Measurements from ENCODE around the gene CCND2. TPM values are rescaled to one million over a fixed set of nuclear protein-coding genes. Genes with fewer than 3 reads are reported as not detected.

CCND2 gene
- total RNA-seq, 2 donors from 2014 or later = 180 to 217 TPM

DNA sequence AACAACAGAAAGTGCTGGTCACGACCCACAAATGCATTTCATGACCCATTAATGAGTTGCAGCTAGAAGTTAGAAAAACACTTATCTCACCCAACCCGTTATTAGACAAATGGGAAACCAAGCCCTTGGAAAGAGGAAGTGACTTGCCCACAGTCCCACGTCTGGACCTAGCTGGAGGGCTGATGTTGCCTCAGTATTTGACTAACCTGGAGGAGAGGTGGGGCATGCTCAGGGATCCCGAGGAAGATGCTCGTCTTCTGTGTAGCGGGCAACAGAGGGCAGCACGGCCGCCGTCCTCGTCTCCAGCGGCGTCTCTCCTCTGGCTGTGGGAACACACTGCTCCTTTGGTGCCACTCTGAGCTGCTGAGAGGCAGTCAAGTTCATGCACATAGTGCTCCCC lies 12.7 kb downstream of the CCND2 start:
- DNase-seq = no peak

DNA sequence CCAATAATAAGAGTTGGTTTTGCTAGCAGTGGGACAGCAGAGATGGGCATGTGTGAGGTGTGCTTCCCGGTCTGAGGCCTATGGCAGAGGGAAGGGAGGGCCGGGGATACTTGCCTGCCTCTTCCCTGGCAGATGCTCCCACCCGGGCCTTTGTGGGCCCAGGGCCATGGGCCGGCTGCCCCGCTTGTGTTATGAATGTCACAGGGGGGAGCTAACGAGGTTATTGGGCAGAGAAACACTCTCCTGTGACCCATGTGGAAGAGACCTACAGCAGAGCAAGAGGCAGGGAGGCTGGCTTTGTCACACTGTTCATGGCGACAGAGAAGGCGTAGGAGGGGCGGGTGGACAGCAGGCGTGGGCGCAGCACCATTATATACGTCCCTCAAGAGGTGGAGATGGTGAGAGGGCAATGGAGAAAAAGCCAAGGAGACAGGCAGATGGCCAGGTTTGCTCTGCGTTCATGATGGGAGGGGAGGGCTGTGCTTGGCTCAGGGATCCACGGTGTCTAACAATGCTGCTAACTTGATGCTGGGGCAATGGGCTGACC lies 13.3 kb downstream of the CCND2 start:
- no peaks in the 10 kb centered on the region for H3K27me3 ChIP-seq
- H3K36me3 ChIP-seq = peaks cover 7% of the 10 kb centered on the region
- peak overlapping the region; percentile 4 for H3K27ac ChIP-seq
- TF ChIP-seq, protein P1, sequence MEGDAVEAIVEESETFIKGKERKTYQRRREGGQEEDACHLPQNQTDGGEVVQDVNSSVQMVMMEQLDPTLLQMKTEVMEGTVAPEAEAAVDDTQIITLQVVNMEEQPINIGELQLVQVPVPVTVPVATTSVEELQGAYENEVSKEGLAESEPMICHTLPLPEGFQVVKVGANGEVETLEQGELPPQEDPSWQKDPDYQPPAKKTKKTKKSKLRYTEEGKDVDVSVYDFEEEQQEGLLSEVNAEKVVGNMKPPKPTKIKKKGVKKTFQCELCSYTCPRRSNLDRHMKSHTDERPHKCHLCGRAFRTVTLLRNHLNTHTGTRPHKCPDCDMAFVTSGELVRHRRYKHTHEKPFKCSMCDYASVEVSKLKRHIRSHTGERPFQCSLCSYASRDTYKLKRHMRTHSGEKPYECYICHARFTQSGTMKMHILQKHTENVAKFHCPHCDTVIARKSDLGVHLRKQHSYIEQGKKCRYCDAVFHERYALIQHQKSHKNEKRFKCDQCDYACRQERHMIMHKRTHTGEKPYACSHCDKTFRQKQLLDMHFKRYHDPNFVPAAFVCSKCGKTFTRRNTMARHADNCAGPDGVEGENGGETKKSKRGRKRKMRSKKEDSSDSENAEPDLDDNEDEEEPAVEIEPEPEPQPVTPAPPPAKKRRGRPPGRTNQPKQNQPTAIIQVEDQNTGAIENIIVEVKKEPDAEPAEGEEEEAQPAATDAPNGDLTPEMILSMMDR (IDR thresholded peaks at IDR 0.05) = no peak
- H3K9me3 ChIP-seq = no peaks in the 10 kb centered on the region
- H3K9ac ChIP-seq (ENCODE audit: low read depth in 2 of 2, low read length in 2 of 2) = no peak overlapping the region
- intact Hi-C loops (cut with DNase I) = no loop called here
- DNase-seq = no peak
- no peak overlapping the region for H3K4me3 ChIP-seq
- peaks cover 12% of the 10 kb centered on the region for H3K4me1 ChIP-seq

More for the DNA sequence above, 12.7 kb downstream of the CCND2 start:
- H3K27ac ChIP-seq = no peak overlapping the region
- intact Hi-C loops (cut with DNase I) = no loop called here
- H3K27me3 ChIP-seq = no peaks in the 10 kb centered on the region
- TF ChIP-seq, protein P1 (IDR thresholded peaks at IDR 0.05) = no peak
- peak overlapping the region; percentile 15 to 17 for H3K9ac ChIP-seq (ENCODE audit: low read depth in 2 of 2, low read length in 2 of 2)
- H3K9me3 ChIP-seq = no peaks in the 10 kb centered on the region
- peaks cover 13% of the 10 kb centered on the region for H3K36me3 ChIP-seq
- H3K4me1 ChIP-seq = peaks cover 15% of the 10 kb centered on the region
- H3K4me3 ChIP-seq = no peak overlapping the region

DNA sequence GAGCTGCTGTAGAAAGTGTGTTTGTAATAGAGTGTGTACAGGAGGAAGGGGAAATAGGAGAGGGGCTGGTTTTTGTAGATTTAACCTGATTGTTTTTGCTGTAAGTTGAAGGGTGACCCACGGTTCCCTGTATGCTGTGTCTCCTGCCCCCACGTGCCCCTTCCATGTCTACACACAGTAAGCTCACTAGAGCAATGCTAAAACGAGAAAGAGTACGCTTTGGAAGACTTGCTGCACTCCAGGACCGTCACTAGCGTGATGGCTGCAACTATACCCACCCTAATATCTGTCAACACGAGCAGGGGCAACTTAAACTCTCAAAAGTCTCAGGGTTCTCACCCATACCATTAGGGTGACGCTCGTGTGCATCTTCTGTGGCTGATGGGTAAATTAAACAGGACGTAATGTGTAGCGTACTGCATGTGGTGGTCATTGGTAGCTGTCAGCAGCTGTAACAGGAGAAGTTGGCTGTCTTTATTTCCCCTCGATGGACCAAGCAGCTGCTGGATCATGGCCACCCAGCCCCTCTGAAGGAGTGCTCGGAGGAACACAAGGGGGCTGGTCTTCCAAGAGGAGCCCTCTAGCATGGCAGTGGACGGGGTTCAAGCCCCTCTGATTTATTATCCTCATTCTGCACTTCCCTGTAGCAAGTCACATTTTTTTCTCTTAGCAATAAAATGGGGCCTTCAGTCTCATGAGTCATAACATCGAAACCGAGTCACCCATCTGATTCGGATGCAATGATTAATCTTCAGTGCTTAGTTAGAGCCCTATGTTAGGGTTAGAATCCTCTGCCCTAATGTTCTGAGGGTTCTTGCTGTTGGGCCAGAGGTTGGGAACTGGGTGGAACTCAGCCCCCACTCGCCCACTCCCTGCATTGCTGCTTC lies 14.0 kb downstream of the CCND2 start:
- no peak overlapping the region for H3K9ac ChIP-seq (ENCODE audit: low read depth in 2 of 2, low read length in 2 of 2)
- peaks cover 5% of the 10 kb centered on the region for H3K36me3 ChIP-seq
- no peaks in the 10 kb centered on the region for H3K9me3 ChIP-seq
- TF ChIP-seq, protein P1 (IDR thresholded peaks at IDR 0.05) = no peak
- no peak overlapping the region for H3K4me3 ChIP-seq
- H3K27ac ChIP-seq = peak overlapping the region; percentile 4
- DNase-seq = no peak
- H3K27me3 ChIP-seq = no peaks in the 10 kb centered on the region
- H3K4me1 ChIP-seq = peaks cover 12% of the 10 kb centered on the region
- intact Hi-C loops (cut with DNase I) = no loop called here

DNA sequence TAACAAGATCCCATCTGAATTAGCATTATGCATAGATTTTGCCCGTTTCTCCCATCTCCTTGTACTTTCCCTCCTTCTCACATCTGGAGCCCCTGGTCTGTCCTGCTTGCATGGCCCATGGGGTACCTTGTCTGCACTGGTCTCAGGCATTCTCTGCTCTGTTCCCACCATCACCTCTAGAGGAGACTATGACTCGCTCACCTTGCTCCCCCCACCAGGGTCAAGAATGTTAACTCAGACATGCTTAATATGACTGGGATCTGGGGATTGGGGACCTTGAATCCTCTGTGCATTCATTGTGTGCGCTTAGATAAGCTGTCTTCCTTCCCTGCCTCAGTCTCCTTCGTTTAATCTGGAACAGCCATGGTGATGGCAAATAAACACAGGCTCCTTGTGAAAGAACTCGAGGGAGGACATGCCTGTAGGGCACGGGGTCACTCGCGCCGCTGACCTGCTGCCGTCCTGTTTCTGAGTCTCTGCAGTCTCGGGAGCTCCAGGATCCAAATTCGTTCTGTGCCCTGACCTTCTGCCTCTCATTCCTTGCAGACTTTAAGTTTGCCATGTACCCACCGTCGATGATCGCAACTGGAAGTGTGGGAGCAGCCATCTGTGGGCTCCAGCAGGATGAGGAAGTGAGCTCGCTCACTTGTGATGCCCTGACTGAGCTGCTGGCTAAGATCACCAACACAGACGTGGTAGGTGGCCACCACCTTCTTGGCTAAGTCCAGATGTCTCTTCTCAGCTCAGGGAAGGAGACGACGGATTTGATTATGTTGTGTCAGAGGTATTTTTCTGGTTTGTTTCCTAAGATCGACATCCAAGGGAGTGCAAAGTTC lies 15.0 kb downstream of the CCND2 start:
- DNase-seq = no peak
- H3K27ac ChIP-seq = peak overlapping the region; percentile 16
- no peaks in the 10 kb centered on the region for H3K27me3 ChIP-seq
- no peaks in the 10 kb centered on the region for H3K9me3 ChIP-seq
- TF ChIP-seq, protein P1 (IDR thresholded peaks at IDR 0.05) = no peak
- H3K9ac ChIP-seq (ENCODE audit: low read depth in 2 of 2, low read length in 2 of 2) = no peak overlapping the region
- H3K4me1 ChIP-seq = peaks cover 12% of the 10 kb centered on the region
- intact Hi-C loops (cut with DNase I) = no loop called here
- H3K4me3 ChIP-seq = no peak overlapping the region
- H3K36me3 ChIP-seq = peaks cover 5% of the 10 kb centered on the region

DNA sequence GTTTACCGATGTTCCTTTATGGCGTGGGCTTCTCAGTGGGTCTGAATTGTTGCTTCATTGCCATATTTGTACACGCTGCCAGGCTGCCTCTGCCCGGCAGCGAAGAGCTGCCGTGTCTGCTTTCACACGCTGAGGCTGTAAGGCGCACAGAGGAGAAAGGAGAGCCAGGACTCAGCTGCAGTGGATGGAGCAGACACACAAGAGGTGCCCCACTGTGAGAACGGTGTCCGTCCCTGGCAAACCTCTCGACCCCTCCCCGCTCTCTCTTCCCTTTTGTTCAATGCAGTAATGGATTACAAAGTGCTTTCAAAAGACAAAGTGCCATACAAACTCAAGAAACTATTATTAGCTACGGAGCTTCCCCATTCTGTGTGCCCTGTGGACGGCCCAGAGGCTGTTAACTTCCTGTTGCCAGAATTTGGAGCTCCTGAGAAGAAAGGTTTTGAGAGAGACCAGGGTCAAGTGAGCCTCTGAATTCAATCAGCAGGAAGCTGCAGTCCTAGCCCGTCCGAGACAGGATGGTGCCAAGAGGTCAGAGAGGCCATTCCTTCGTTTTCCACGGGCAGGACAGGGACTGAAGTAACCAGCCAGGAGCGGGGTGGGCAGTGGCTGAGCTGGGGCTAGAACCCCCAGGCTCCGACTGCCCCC lies 15.8 kb downstream of the CCND2 start:
- H3K27ac ChIP-seq = peak overlapping the region; percentile 16
- TF ChIP-seq, protein P1 (IDR thresholded peaks at IDR 0.05) = no peak
- no peak overlapping the region for H3K4me3 ChIP-seq
- H3K27me3 ChIP-seq = no peaks in the 10 kb centered on the region
- peaks cover 5% of the 10 kb centered on the region for H3K36me3 ChIP-seq
- DNase-seq = no peak
- intact Hi-C loops (cut with DNase I) = no loop called here
- peaks cover 12% of the 10 kb centered on the region for H3K4me1 ChIP-seq
- H3K9me3 ChIP-seq = no peaks in the 10 kb centered on the region
- no peak overlapping the region for H3K9ac ChIP-seq (ENCODE audit: low read depth in 2 of 2, low read length in 2 of 2)
